Mammary epithelial cell (primary cell): ENCODE results near the gene BCDIN3D.

ENCODE experiments used
- CTCF ChIP-seq, 2 donors: IDR thresholded peaks in 1 of 2; conservative IDR thresholded peaks in 1 of 2; 2 replicates each; pipeline ENCODE4 v1.5.1; 2011 to 2012; ENCODE audit warnings: inconsistent platforms in 2 of 2, low read length in 2 of 2, mild to moderate bottlenecking in 2 of 2, control low read depth in 1 of 2, low read depth in 1 of 2; ENCODE audit not compliant: insufficient read depth in 1 of 2; ENCODE audit errors: extremely low read depth in 1 of 2
- EZH2 ChIP-seq: IDR thresholded peaks from 2 replicates; pipeline ENCODE4 v1.6.1; 2012; ENCODE audit warnings: low read length, inconsistent platforms, borderline replicate concordance

- TF ChIP-seq CTCF (conservative IDR thresholded peaks at IDR 0.05 in 1 of 2, IDR thresholded peaks at IDR 0.05 in 1 of 2; ENCODE audit: extremely low read depth in 1 of 2, insufficient read depth in 1 of 2, low read depth in 1 of 2, low read length in 2 of 2), result no peak
- no peak for TF ChIP-seq EZH2
These were observed 38.1 kb downstream of the BCDIN3D start for GRCh38 chr12:49804821-49805220.
